Neural cell (in vitro differentiated cells): ENCODE data around the gene IL3. TPM values are rescaled to one million over a fixed set of nuclear protein-coding genes. Genes with fewer than 3 reads are reported as not detected.

ENCODE experiments used
- H2AFZ ChIP-seq: fragments of 200-600, 300-800 bp; sonication (generic), shearing (Covaris generic); 2 replicates; pipeline ENCODE4 v1.6.0; 2014; ENCODE audit warnings: low read depth, mild to moderate bottlenecking, antibody characterized with exemption, low read length, moderate library complexity
- H3F3A ChIP-seq: fragments of 200-600 bp; shearing (Covaris generic); 2 replicates; pipeline ENCODE4 v1.6.1; 2016; ENCODE audit warnings: mild to moderate bottlenecking, moderate library complexity, mixed read lengths, antibody characterized with exemption, low read length; ENCODE audit not compliant: insufficient read depth, poor library complexity, severe bottlenecking
- H3K27ac ChIP-seq: fragments of 200-600, 300-800 bp; sonication (generic), shearing (Covaris generic); 2 replicates; pipeline ENCODE4 v1.5.1; 2014; ENCODE audit warnings: mild to moderate bottlenecking, low read length, moderate library complexity
- H3K27me3 ChIP-seq: fragments of 300-800, 200-600 bp; sonication (generic), shearing (Covaris generic); 2 replicates; pipeline ENCODE4 v1.6.0; 2014; ENCODE audit warnings: mild to moderate bottlenecking, low read depth, low read length, moderate library complexity; ENCODE audit not compliant: insufficient read depth
- H3K36me3 ChIP-seq: fragments of 300-800, 200-600 bp; sonication (generic), shearing (Covaris generic); 2 replicates; pipeline ENCODE4 v1.5.1; 2014; ENCODE audit warnings: mild to moderate bottlenecking, antibody characterized with exemption, low read length, moderate library complexity; ENCODE audit not compliant: insufficient read depth
- H3K4me2 ChIP-seq: fragments of 300-800, 200-600 bp; sonication (generic), shearing (Covaris generic); 2 replicates; pipeline ENCODE4 v1.6.0; 2014; ENCODE audit warnings: mild to moderate bottlenecking, low read length
- H3K4me3 ChIP-seq: fragments of 300-800, 200-600 bp; sonication (generic), shearing (Covaris generic); 2 replicates; pipeline ENCODE4 v1.5.1; 2014; ENCODE audit warnings: mild to moderate bottlenecking, low read length, moderate library complexity
- H3K79me2 ChIP-seq: fragments of 200-600 bp; shearing (Covaris generic); replicated peaks from 2 replicates; pipeline ENCODE4 v1.6.0; 2014; ENCODE audit warnings: mild to moderate bottlenecking, low read length, moderate library complexity; ENCODE audit not compliant: insufficient read depth
- H3K9ac ChIP-seq: fragments of 300-800, 200-600 bp; sonication (generic), shearing (Covaris generic); 2 replicates; pipeline ENCODE4 v1.6.1; 2016; ENCODE audit warnings: mild to moderate bottlenecking, low read length, mixed read lengths
- H3K9me2 ChIP-seq: fragments of 200-600 bp; shearing (Covaris generic); 2 replicates; pipeline ENCODE4 v1.6.1; 2016; ENCODE audit warnings: mild to moderate bottlenecking, low read length, mixed read lengths; ENCODE audit not compliant: insufficient read depth
- H3K9me3 ChIP-seq: fragments of 200-600, 300-800 bp; sonication (generic), shearing (Covaris generic); 2 replicates; pipeline ENCODE4 v1.6.1; 2016; ENCODE audit warnings: mild to moderate bottlenecking, mixed run types, low read length, moderate library complexity, mixed read lengths
- H4K20me1 ChIP-seq: fragments of 200-600 bp; shearing (Covaris generic); 2 replicates; pipeline ENCODE4 v1.6.1; 2016; ENCODE audit warnings: mild to moderate bottlenecking, mixed run types; ENCODE audit not compliant: insufficient read depth
- EP300 ChIP-seq: fragments of 450-650 bp; conservative IDR thresholded peaks from 2 replicates; pipeline ENCODE4 v1.6.1; 2014; ENCODE audit warnings: antibody characterized with exemption, mild to moderate bottlenecking, moderate library complexity; ENCODE audit not compliant: poor library complexity, severe bottlenecking
- EZH2 ChIP-seq: fragments of 200-600, 300-800 bp; shearing (Covaris generic), sonication (generic); IDR thresholded peaks from 2 replicates; pipeline ENCODE4 v1.6.1; 2014; ENCODE audit warnings: antibody characterized with exemption, low read length, borderline replicate concordance, mild to moderate bottlenecking; ENCODE audit not compliant: insufficient read depth, poor library complexity, severe bottlenecking
- MXI1 ChIP-seq: fragments of 450-650 bp; conservative IDR thresholded peaks from 2 replicates; pipeline ENCODE4 v1.6.1; 2014; ENCODE audit warnings: antibody characterized with exemption, mild to moderate bottlenecking; ENCODE audit not compliant: poor library complexity, severe bottlenecking
- POLR2AphosphoS5 ChIP-seq: IDR thresholded peaks from 2 replicates; pipeline ENCODE4 v1.6.1; 2012
- RAD21 ChIP-seq: fragments of 450-650 bp; conservative IDR thresholded peaks from 2 replicates; pipeline ENCODE4 v1.6.1; 2014; ENCODE audit warnings: antibody characterized with exemption, mild to moderate bottlenecking, moderate library complexity
- REST ChIP-seq: IDR thresholded peaks from 2 replicates; pipeline ENCODE4 v1.6.1; 2012; ENCODE audit warnings: borderline replicate concordance
- SMC3 ChIP-seq: fragments of 450-650 bp; conservative IDR thresholded peaks from 2 replicates; pipeline ENCODE4 v1.6.1; 2014; ENCODE audit warnings: antibody characterized with exemption, mild to moderate bottlenecking, moderate library complexity; ENCODE audit not compliant: poor library complexity
- TAF1 ChIP-seq: IDR thresholded peaks from 2 replicates; pipeline ENCODE4 v1.6.1; 2012; ENCODE audit warnings: low read depth
- polyA plus RNA-seq: library from polyadenylated mRNA; depleted of rRNA; stranded (reverse); fragments of >200 nt; gene quantifications from 2 replicates; pipeline ENCODE4 v1.2.3, GENCODE V29; 2014
- TF ChIP-seq, protein P1 (sequence below): fragments of 450-650 bp; IDR thresholded peaks from 2 replicates; pipeline ENCODE4 v1.5.1; 2014; ENCODE audit warnings: antibody characterized with exemption, mild to moderate bottlenecking, moderate library complexity; ENCODE audit not compliant: poor library complexity, severe bottlenecking

The IL3 gene
- polyA plus RNA-seq, 1 donor from 2014 or later = not detected

DNA sequence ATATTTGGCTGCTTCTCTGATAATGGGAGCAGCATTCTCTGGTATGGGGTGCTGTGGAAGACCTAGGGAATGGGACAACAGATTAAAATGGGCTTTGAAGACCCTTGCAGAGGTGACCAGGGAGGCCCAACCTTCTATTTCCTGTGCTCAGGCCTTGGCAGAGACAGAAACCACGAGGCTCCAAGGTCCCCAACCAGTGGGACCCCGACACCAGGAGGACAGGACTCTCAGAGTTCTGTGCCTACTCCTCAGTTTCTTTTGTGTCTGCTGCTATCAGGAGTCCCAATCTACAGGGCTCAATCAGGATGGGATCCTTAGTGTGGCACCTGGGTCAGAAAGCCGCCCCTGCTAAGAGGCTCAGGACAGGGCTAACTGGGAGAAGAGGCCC is 42.5 kb downstream of the IL3 start:
- Histone ChIP-seq H3K9ac (no peak overlapping the region), H3K9me2 (no peaks in the 10 kb centered on the region), H2AFZ (no peak overlapping the region), H3K9me3 (no peaks in the 10 kb centered on the region), H4K20me1 (no peaks in the 10 kb centered on the region), H3F3A (peaks cover 9% of the 10 kb centered on the region), H3K27me3 (no peaks in the 10 kb centered on the region), H3K4me3 (no peak overlapping the region), H3K36me3 (no peaks in the 10 kb centered on the region), H3K79me2 (no peaks in the 10 kb centered on the region), H3K4me2 (no peak overlapping the region), H3K27ac (no peak overlapping the region)
- TF ChIP-seq EZH2 (no peak), EP300 (no peak), SMC3 (no peak)

- H3K9ac ChIP-seq = no peak overlapping the region
- H3K27ac ChIP-seq = no peak overlapping the region
- no peaks in the 10 kb centered on the region for H3K27me3 ChIP-seq
- H4K20me1 ChIP-seq = no peaks in the 10 kb centered on the region
- H3K4me2 ChIP-seq = no peak overlapping the region
- no peak overlapping the region for H2AFZ ChIP-seq
- TF ChIP-seq POLR2AphosphoS5 (no peak), MXI1 (no peak), REST (no peak), TAF1 (no peak), EZH2 (no peak), EP300 (no peak), SMC3 (no peak), RAD21 (no peak)
- TF ChIP-seq, protein P1, sequence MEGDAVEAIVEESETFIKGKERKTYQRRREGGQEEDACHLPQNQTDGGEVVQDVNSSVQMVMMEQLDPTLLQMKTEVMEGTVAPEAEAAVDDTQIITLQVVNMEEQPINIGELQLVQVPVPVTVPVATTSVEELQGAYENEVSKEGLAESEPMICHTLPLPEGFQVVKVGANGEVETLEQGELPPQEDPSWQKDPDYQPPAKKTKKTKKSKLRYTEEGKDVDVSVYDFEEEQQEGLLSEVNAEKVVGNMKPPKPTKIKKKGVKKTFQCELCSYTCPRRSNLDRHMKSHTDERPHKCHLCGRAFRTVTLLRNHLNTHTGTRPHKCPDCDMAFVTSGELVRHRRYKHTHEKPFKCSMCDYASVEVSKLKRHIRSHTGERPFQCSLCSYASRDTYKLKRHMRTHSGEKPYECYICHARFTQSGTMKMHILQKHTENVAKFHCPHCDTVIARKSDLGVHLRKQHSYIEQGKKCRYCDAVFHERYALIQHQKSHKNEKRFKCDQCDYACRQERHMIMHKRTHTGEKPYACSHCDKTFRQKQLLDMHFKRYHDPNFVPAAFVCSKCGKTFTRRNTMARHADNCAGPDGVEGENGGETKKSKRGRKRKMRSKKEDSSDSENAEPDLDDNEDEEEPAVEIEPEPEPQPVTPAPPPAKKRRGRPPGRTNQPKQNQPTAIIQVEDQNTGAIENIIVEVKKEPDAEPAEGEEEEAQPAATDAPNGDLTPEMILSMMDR = no peak
- no peaks in the 10 kb centered on the region for H3K9me2 ChIP-seq
- H3K4me3 ChIP-seq = no peak overlapping the region
- no peaks in the 10 kb centered on the region for H3K36me3 ChIP-seq
- no peaks in the 10 kb centered on the region for H3K79me2 ChIP-seq
- peaks cover 5% of the 10 kb centered on the region for H3F3A ChIP-seq
- H3K9me3 ChIP-seq = no peaks in the 10 kb centered on the region
Observed at GRCh38 chr5:132103332-132103951, 43.0 kb downstream of the IL3 start.
